HG03025 (cell line): ENCODE data around the gene SOX6.

Source experiments
- ATAC-seq: cut with Tn5 transposase; IDR thresholded peaks from one replicate; pipeline ENCODE4 v1.9.1; 2021; ENCODE audit warnings: mild to moderate bottlenecking, moderate library complexity; ENCODE audit not compliant: unreplicated experiment, low FRiP score

Gene SOX6

GRCh38 chr11:15977116-15977515, 379.2 kb downstream of the SOX6 start:
- ATAC-seq = no peak

- ATAC-seq = no peak
Measured at GRCh38 chr11:15976433-15977045, 379.8 kb downstream of the SOX6 start.

GRCh38 chr11:15975742-15976141, 380.6 kb downstream of the SOX6 start:
- no peak for ATAC-seq

- ATAC-seq = no peak
Measured at GRCh38 chr11:15972838-15973237, 383.5 kb downstream of the SOX6 start.

GRCh38 chr11:15971215-15971546, 385.2 kb downstream of the SOX6 start:
- ATAC-seq = no peak

- no peak for ATAC-seq
Measured at GRCh38 chr11:15970506-15971214, 385.7 kb downstream of the SOX6 start.

- no peak for ATAC-seq
Measured at GRCh38 chr11:15969701-15970329, 386.5 kb downstream of the SOX6 start.

GRCh38 chr11:15969281-15969680, 387.1 kb downstream of the SOX6 start:
- no peak for ATAC-seq

GRCh38 chr11:15968461-15969130, 387.8 kb downstream of the SOX6 start:
- ATAC-seq = no peak

GRCh38 chr11:15967966-15968365, 388.4 kb downstream of the SOX6 start:
- ATAC-seq = no peak

GRCh38 chr11:15967166-15967565, 389.2 kb downstream of the SOX6 start:
- no peak for ATAC-seq

- ATAC-seq = no peak
Measured at GRCh38 chr11:15965562-15966250, 390.6 kb downstream of the SOX6 start.

- ATAC-seq = no peak
Measured at GRCh38 chr11:15963266-15963665, 393.1 kb downstream of the SOX6 start.

- ATAC-seq = no peak
Measured at GRCh38 chr11:15958910-15959309, 397.4 kb downstream of the SOX6 start.

- ATAC-seq = no peak
Measured at GRCh38 chr11:15957234-15957633, 399.1 kb downstream of the SOX6 start.

GRCh38 chr11:15956302-15956701, 400.0 kb downstream of the SOX6 start:
- ATAC-seq = no peak

- no peak for ATAC-seq
Measured at GRCh38 chr11:15955595-15955994, 400.8 kb downstream of the SOX6 start.

GRCh38 chr11:15947681-15948648, 408.4 kb downstream of the SOX6 start:
- ATAC-seq = no peak

- ATAC-seq = no peak
Measured at GRCh38 chr11:15945726-15946125, 410.6 kb downstream of the SOX6 start.

GRCh38 chr11:15944460-15944859, 411.9 kb downstream of the SOX6 start:
- ATAC-seq = no peak
